H1 (cell line): ENCODE measurements around the gene PCDH9. TPM values are rescaled to one million over a fixed set of nuclear protein-coding genes. Genes with fewer than 3 reads are reported as not detected.

Experiments used
- CTCF ChIA-PET: fragments of 300-600 bp; sonication (Branson Sonifier 250); formaldehyde crosslinking; loops from one replicate; lab custom pipeline; 2021; ENCODE audit not compliant: partially characterized antibody; lab: Charles Lee
- POLR2A ChIA-PET: fragments of 300-600 bp; sonication (Branson Sonifier 250); formaldehyde crosslinking; loops from one replicate; lab custom pipeline; 2021; ENCODE audit warnings: inconsistent platforms; ENCODE audit not compliant: partially characterized antibody; lab: Charles Lee
- DNase-seq, 2 experiments: peaks; one replicate each; pipeline versions ENCODE4 v3.0.0 to v3.0.0-alpha.2; 2010 to 2022; ENCODE audit warnings: low spot score in 2 of 2, low read depth in 1 of 2, mixed read lengths in 1 of 2
- FAIRE-seq: peaks from 2 replicates; lab custom pipeline; 2011; peaks lifted over from hg19 to GRCh38; lab: Jason Lieb, UNC
- H2AFZ ChIP-seq: 2 replicates; pipeline ENCODE4 v1.8.1; 2012; ENCODE audit warnings: low read length, inconsistent platforms
- H2AK5ac ChIP-seq: 2 replicates; pipeline ENCODE4 v1.6.1; 2013; ENCODE audit warnings: low read depth, low read length
- H2BK120ac ChIP-seq: replicated peaks from 2 replicates; pipeline ENCODE3; 2013; ENCODE audit warnings: low read depth, low read length, inconsistent platforms
- H2BK12ac ChIP-seq: 2 replicates; pipeline ENCODE4 v1.6.1; 2013; ENCODE audit warnings: low read depth, low read length
- H2BK15ac ChIP-seq: 2 replicates; pipeline ENCODE4 v1.6.1; 2013; ENCODE audit warnings: low read length
- H2BK20ac ChIP-seq: 2 replicates; pipeline ENCODE4 v1.6.1; 2013; ENCODE audit warnings: low read length
- H2BK5ac ChIP-seq: 2 replicates; pipeline ENCODE4 v1.6.1; 2013; ENCODE audit warnings: low read depth, low read length
- H3K14ac ChIP-seq: 2 replicates; pipeline ENCODE4 v1.6.1; 2013; ENCODE audit warnings: inconsistent platforms; ENCODE audit not compliant: insufficient read length
- H3K18ac ChIP-seq: 2 replicates; pipeline ENCODE4 v1.6.1; 2013; ENCODE audit warnings: low read length; ENCODE audit errors: extremely low read depth
- H3K23ac ChIP-seq: 2 replicates; pipeline ENCODE4 v1.6.1; 2013; ENCODE audit warnings: inconsistent platforms; ENCODE audit not compliant: insufficient read length
- H3K23me2 ChIP-seq: 2 replicates; pipeline ENCODE4 v1.6.1; 2013; ENCODE audit warnings: low read depth, low read length
- H3K27ac ChIP-seq: 2 replicates; pipeline ENCODE4 v1.6.1; 2011; ENCODE audit warnings: low read depth, low read length, inconsistent platforms
- H3K27me3 ChIP-seq, 4 experiments: replicated peaks in 1 of 4; 1 replicate in 1 of 4; 2 replicates in 3 of 4; pipeline versions ENCODE4 v1.6.1 to v1.8.1; 2011 to 2013; ENCODE audit warnings: low read length in 3 of 4, mild to moderate bottlenecking in 3 of 4, inconsistent platforms in 2 of 4, mixed read lengths in 2 of 4, moderate library complexity in 1 of 4; ENCODE audit not compliant: control insufficient read depth in 3 of 4, insufficient read depth in 3 of 4; ENCODE audit errors: extremely low read depth in 1 of 4
- H3K36me3 ChIP-seq, 4 experiments: 2 replicates each; pipeline versions ENCODE4 v1.6.1 to v1.8.1; 2011 to 2013; ENCODE audit warnings: mild to moderate bottlenecking in 4 of 4, low read length in 3 of 4, moderate library complexity in 2 of 4, control low read depth in 1 of 4, inconsistent platforms in 1 of 4; ENCODE audit not compliant: insufficient read depth in 4 of 4, control insufficient read depth in 2 of 4
- H3K4ac ChIP-seq: replicated peaks from 2 replicates; pipeline ENCODE3; 2013; ENCODE audit warnings: low read length, low read depth, mixed read lengths, inconsistent platforms; ENCODE audit not compliant: insufficient read length
- H3K4me1 ChIP-seq, 4 experiments: replicated peaks in 1 of 4; 1 replicate in 1 of 4; 2 replicates in 3 of 4; pipeline versions ENCODE4 v1.6.1 to v1.8.1; 2011 to 2013; ENCODE audit warnings: low read length in 3 of 4, inconsistent platforms in 2 of 4, mixed read lengths in 1 of 4; ENCODE audit not compliant: insufficient read depth in 4 of 4, control insufficient read depth in 3 of 4
- H3K4me2 ChIP-seq, 2 experiments: 2 replicates each; pipeline versions ENCODE4 v1.6.1 to v1.8.1; 2011 to 2013; ENCODE audit warnings: low read depth in 2 of 2, low read length in 2 of 2, control low read depth in 1 of 2, inconsistent platforms in 1 of 2, mild to moderate bottlenecking in 1 of 2; ENCODE audit not compliant: insufficient read depth in 1 of 2
- H3K4me3 ChIP-seq, 4 experiments: fragments of 200-600, 300-600 bp in 1 of 4; sonication (generic), shearing (Covaris generic), sonication (Bioruptor Twin) in 1 of 4; 2 replicates each; pipeline versions ENCODE4 v1.5.1 to v1.8.1; 2011 to 2016; ENCODE audit warnings: low read length in 4 of 4, low read depth in 3 of 4, control low read depth in 2 of 4, inconsistent platforms in 2 of 4, mild to moderate bottlenecking in 2 of 4, mixed read lengths in 1 of 4, moderate library complexity in 1 of 4; ENCODE audit not compliant: insufficient read depth in 2 of 4; ENCODE audit errors: extremely low read depth in 1 of 4
- H3K56ac ChIP-seq: replicated peaks from 2 replicates; pipeline ENCODE3; 2013; ENCODE audit warnings: low read depth, mild to moderate bottlenecking, mixed read lengths, low read length, inconsistent platforms; ENCODE audit not compliant: insufficient read length
- H3K79me1 ChIP-seq: 2 replicates; pipeline ENCODE4 v1.6.1; 2013; ENCODE audit warnings: low read depth, low read length, control low read depth
- H3K79me2 ChIP-seq, 2 experiments: 2 replicates each; pipeline versions ENCODE4 v1.6.1 to v1.8.1; 2012 to 2013; ENCODE audit warnings: low read length in 2 of 2, mild to moderate bottlenecking in 2 of 2, inconsistent platforms in 1 of 2; ENCODE audit not compliant: insufficient read depth in 2 of 2, control insufficient read depth in 1 of 2
- H3K9ac ChIP-seq, 4 experiments: replicated peaks in 1 of 4; 1 replicate in 1 of 4; 2 replicates in 3 of 4; pipeline versions ENCODE4 v1.6.1 to v1.8.1; 2011 to 2013; ENCODE audit warnings: low read depth in 3 of 4, low read length in 3 of 4, control low read depth in 2 of 4, mild to moderate bottlenecking in 2 of 4, moderate library complexity in 2 of 4, inconsistent platforms in 1 of 4; ENCODE audit errors: extremely low read depth in 1 of 4
- H3K9me3 ChIP-seq, 2 experiments: 2 replicates each; pipeline versions ENCODE4 v1.6.1 to v1.8.1; 2012 to 2013; ENCODE audit warnings: mild to moderate bottlenecking in 2 of 2, moderate library complexity in 2 of 2, control low read depth in 1 of 2, inconsistent platforms in 1 of 2, low read depth in 1 of 2, low read length in 1 of 2, mixed read lengths in 1 of 2; ENCODE audit not compliant: insufficient read depth in 2 of 2
- H4K20me1 ChIP-seq, 2 experiments: replicated peaks in 1 of 2; 2 replicates each; pipeline versions ENCODE3 to v1.8.1; 2011 to 2013; ENCODE audit warnings: inconsistent platforms in 2 of 2, low read length in 2 of 2, mild to moderate bottlenecking in 1 of 2; ENCODE audit not compliant: insufficient read depth in 2 of 2, control insufficient read depth in 1 of 2
- H4K5ac ChIP-seq: 2 replicates; pipeline ENCODE4 v1.6.1; 2013; ENCODE audit warnings: low read length, low read depth, mixed read lengths, inconsistent platforms; ENCODE audit not compliant: insufficient read length
- H4K8ac ChIP-seq: 2 replicates; pipeline ENCODE4 v1.8.0; 2013; ENCODE audit warnings: mild to moderate bottlenecking, moderate library complexity, low read length, inconsistent platforms; ENCODE audit not compliant: insufficient read depth; ENCODE audit errors: extremely low read depth
- H4K91ac ChIP-seq: replicated peaks from 2 replicates; pipeline ENCODE3; 2013; ENCODE audit warnings: low read length, mixed read lengths, inconsistent platforms; ENCODE audit not compliant: insufficient read length
- GTF2F1 ChIP-seq: IDR thresholded peaks from 2 replicates; pipeline ENCODE4 v1.6.1; 2012; ENCODE audit warnings: low read depth, low read length, improper control_type of control experiment, borderline replicate concordance
- MAFK ChIP-seq: IDR thresholded peaks from 2 replicates; pipeline ENCODE4 v1.6.1; 2012; ENCODE audit warnings: low read depth, mild to moderate bottlenecking, improper control_type of control experiment, low read length
- WGBS, 2 experiments: shearing (Covaris generic) in 1 of 2; methylation state at CpG; one replicate each; pipeline versions ENCODE4 v1.1.6 to v1.1.7; 2013 to 2015; ENCODE audit warnings: low lambda C conversion rate in 2 of 2, mixed read lengths in 2 of 2, inconsistent platforms in 1 of 2, low coverage in 1 of 2, missing lambda C conversion rate in 1 of 2; ENCODE audit not compliant: insufficient replicate concordance in 2 of 2, insufficient coverage in 1 of 2, insufficient read length in 1 of 2; ENCODE audit errors: extremely low coverage in 1 of 2, missing lambda C conversion rate in 1 of 2; 5-methylcytosine and 5-hydroxymethylcytosine counted together
- polyA plus RNA-seq, 7 experiments: library from polyadenylated mRNA; depleted of rRNA in 3 of 7; stranded (reverse) in 5 of 7; unstranded in 2 of 7; fragments of >200 nt in 5 of 7; fragments of 200-250 nt in 2 of 7; gene quantifications; 1 replicate in 5 of 7; 2 replicates in 1 of 7; 4 replicates in 1 of 7; pipeline versions ENCODE4 v1.2.1 to v1.2.3, GENCODE V29; 2011 to 2013; ENCODE audit warnings: missing spikeins in 2 of 7, mixed read lengths in 2 of 7
- total RNA-seq: library from RNA; stranded (reverse); fragmentation: NEBNext Ultra II Directional; extraction: Animal tissue kit (Norgen Biotek cat#: 25700); gene quantifications from 2 replicates; pipeline ENCODE4 v1.2.1, GENCODE V29; 2021

Gene PCDH9
- total and polyA plus RNA-seq, 2 of the 8 experiments (the other 6 are each of a cell fraction or from before 2014, with no cell fraction given) = 0.12 to 0.60 TPM

DNA sequence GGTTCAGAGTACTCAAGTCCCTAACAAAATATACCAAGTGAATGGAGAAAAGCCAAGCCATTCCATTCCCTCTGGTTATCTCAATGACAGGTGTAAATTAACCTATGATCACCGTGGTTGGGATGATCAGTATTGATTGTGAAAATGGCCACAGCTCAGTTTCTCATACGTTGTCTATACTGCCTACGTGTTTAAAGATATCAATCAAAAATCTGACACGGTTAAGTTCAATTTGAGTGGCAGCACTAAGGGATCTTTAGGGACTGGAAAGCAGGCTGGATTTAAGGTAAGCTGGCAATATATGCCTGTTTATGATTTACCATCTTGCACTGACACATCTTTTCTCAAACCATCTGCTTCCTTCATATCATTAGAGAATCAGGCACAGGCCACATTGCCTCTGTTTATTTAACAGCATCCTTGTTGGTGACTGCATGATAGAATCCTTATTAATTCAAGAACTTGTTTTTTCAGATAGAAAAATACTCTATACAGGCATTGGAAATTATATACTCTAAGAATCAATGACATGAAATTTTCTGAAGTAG lies 907.9 kb downstream of the PCDH9 start:
- H3K36me3 ChIP-seq = no peaks in the 10 kb centered on the region
- H2AFZ ChIP-seq = no peak overlapping the region
- H2BK120ac ChIP-seq = no peak overlapping the region
- ChIA-PET POLR2A (no interaction called here), CTCF (no interaction called here)
- H3K23me2 ChIP-seq = no peaks in the 10 kb centered on the region
- H2AK5ac ChIP-seq = no peak overlapping the region
- H3K56ac ChIP-seq = no peak overlapping the region
- H3K27ac ChIP-seq = no peak overlapping the region
- no peak overlapping the region for H2BK12ac ChIP-seq
- H3K14ac ChIP-seq = no peak overlapping the region
- H3K4me2 ChIP-seq = no peak overlapping the region
- WGBS, 2 experiments = 95% methylated on average over 4 of the region's 4 CpGs; no CpG with 5 or more reads in 1 of the 2 experiments
- no peak overlapping the region for H3K23ac ChIP-seq
- no peak overlapping the region for H2BK5ac ChIP-seq
- no peak overlapping the region for H4K91ac ChIP-seq
- H3K9me3 ChIP-seq = no peaks in the 10 kb centered on the region
- no peaks in the 10 kb centered on the region for H3K79me1 ChIP-seq
- H3K27me3 ChIP-seq = peaks cover 0 to 2% (median 0%) of the 10 kb centered on the region in 4 experiments; a peak in 1 of 7 replicates
- no peak overlapping the region for H4K8ac ChIP-seq
- no peak for DNase-seq
- FAIRE-seq = no peak
- H2BK20ac ChIP-seq = no peak overlapping the region
- H3K4me3 ChIP-seq = no peak overlapping the region
- no peaks in the 10 kb centered on the region for H3K79me2 ChIP-seq
- no peak overlapping the region for H3K18ac ChIP-seq
- H3K9ac ChIP-seq = no peak overlapping the region
- H4K5ac ChIP-seq = no peak overlapping the region
- H2BK15ac ChIP-seq = no peak overlapping the region
- no peak overlapping the region for H3K4ac ChIP-seq
- H4K20me1 ChIP-seq = no peaks in the 10 kb centered on the region
- no peaks in the 10 kb centered on the region for H3K4me1 ChIP-seq
- no peak for TF ChIP-seq GTF2F1
- no peak for TF ChIP-seq MAFK
